SK-N-SH treated with all-trans-retinoic acid at 6 μM for 48 hours (cell line): ENCODE measurements around the gene TAX1BP3.
A peak's percentile ranks its signal among the peaks of the same experiment; 100 is the strongest.

Experiments used
- ARNTL ChIP-seq: fragments of 450-650 bp; formaldehyde crosslinking; IDR thresholded peaks from 2 replicates; pipeline ENCODE4 v1.5.0; 2020; ENCODE audit warnings: low read depth, mild to moderate bottlenecking, moderate library complexity, borderline replicate concordance
- BACH2 ChIP-seq: fragments of 250-450 bp; sonication (Bioruptor Pico); IDR thresholded peaks from 2 replicates; pipeline ENCODE4 v1.9.0; 2021; ENCODE audit warnings: mild to moderate bottlenecking, borderline replicate concordance
- CREB5 ChIP-seq: fragments of 250-450 bp; sonication (Bioruptor Pico); IDR thresholded peaks from 2 replicates; pipeline ENCODE4 v1.5.1; 2020; ENCODE audit warnings: low read depth, mild to moderate bottlenecking, moderate library complexity
- GLIS3 ChIP-seq: fragments of 250-450 bp; sonication (Bioruptor Pico); IDR thresholded peaks from 2 replicates; pipeline ENCODE4 v1.5.0; 2020; ENCODE audit warnings: mild to moderate bottlenecking, moderate library complexity
- OSR1 ChIP-seq: fragments of 250-450 bp; sonication (Bioruptor Pico); IDR thresholded peaks from 2 replicates; pipeline ENCODE4 v1.8.0; 2022; ENCODE audit warnings: moderate library complexity, mild to moderate bottlenecking, inconsistent platforms
- SNAI2 ChIP-seq: fragments of 250-450 bp; sonication (Bioruptor Pico); IDR thresholded peaks from 2 replicates; pipeline ENCODE4 v1.5.0; 2020; ENCODE audit warnings: mild to moderate bottlenecking, moderate library complexity
- ZC3H10 ChIP-seq: fragments of 250-450 bp; sonication (Bioruptor Pico); IDR thresholded peaks from 2 replicates; pipeline ENCODE4 v1.5.1; 2021; ENCODE audit warnings: mild to moderate bottlenecking, moderate library complexity
- ZFP3 ChIP-seq: fragments of 250-450 bp; sonication (Bioruptor Pico); IDR thresholded peaks from 2 replicates; pipeline ENCODE4 v1.5.0; 2020; ENCODE audit warnings: mild to moderate bottlenecking, moderate library complexity
- ZFP30 ChIP-seq: fragments of 450-650 bp; formaldehyde crosslinking; IDR thresholded peaks from 2 replicates; pipeline ENCODE4 v1.5.0; 2022; ENCODE audit warnings: mild to moderate bottlenecking, moderate library complexity
- TF ChIP-seq, protein P1 (sequence below): fragments of 250-450 bp; sonication (Bioruptor Pico); IDR thresholded peaks from 2 replicates; pipeline ENCODE4 v1.8.0; 2020; ENCODE audit warnings: mild to moderate bottlenecking, moderate library complexity, borderline replicate concordance
- TF ChIP-seq, protein P2 (sequence below): fragments of 250-450 bp; sonication (Bioruptor Pico); IDR thresholded peaks from 2 replicates; pipeline ENCODE4 v1.5.1; 2021; ENCODE audit warnings: mild to moderate bottlenecking, moderate library complexity

GRCh38 chr17:3668279-3669084 lies at the start of gene TAX1BP3, which contains the start of gene EMC6:
- TF ChIP-seq ZC3H10 (CRISPR knock-in tag) (no peak), SNAI2 (CRISPR knock-in tag) (no peak), GLIS3 (CRISPR knock-in tag) (no peak), CREB5 (CRISPR knock-in tag) (no peak), ZFP3 (CRISPR knock-in tag) (0 out of 2 replicates have a peak, but pooled peaks have one; percentile 36), BACH2 (CRISPR knock-in tag) (no peak), OSR1 (no peak), ARNTL (CRISPR knock-in tag) (no peak), ZFP30 (CRISPR knock-in tag) (no peak)
- TF ChIP-seq, protein P1, sequence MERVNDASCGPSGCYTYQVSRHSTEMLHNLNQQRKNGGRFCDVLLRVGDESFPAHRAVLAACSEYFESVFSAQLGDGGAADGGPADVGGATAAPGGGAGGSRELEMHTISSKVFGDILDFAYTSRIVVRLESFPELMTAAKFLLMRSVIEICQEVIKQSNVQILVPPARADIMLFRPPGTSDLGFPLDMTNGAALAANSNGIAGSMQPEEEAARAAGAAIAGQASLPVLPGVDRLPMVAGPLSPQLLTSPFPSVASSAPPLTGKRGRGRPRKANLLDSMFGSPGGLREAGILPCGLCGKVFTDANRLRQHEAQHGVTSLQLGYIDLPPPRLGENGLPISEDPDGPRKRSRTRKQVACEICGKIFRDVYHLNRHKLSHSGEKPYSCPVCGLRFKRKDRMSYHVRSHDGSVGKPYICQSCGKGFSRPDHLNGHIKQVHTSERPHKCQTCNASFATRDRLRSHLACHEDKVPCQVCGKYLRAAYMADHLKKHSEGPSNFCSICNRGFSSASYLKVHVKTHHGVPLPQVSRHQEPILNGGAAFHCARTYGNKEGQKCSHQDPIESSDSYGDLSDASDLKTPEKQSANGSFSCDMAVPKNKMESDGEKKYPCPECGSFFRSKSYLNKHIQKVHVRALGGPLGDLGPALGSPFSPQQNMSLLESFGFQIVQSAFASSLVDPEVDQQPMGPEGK (CRISPR knock-in tag), result no peak
- TF ChIP-seq, protein P2, sequence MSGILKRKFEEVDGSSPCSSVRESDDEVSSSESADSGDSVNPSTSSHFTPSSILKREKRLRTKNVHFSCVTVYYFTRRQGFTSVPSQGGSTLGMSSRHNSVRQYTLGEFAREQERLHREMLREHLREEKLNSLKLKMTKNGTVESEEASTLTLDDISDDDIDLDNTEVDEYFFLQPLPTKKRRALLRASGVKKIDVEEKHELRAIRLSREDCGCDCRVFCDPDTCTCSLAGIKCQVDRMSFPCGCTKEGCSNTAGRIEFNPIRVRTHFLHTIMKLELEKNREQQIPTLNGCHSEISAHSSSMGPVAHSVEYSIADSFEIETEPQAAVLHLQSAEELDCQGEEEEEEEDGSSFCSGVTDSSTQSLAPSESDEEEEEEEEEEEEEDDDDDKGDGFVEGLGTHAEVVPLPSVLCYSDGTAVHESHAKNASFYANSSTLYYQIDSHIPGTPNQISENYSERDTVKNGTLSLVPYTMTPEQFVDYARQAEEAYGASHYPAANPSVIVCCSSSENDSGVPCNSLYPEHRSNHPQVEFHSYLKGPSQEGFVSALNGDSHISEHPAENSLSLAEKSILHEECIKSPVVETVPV (CRISPR knock-in tag), result no peak
